Measurements from ENCODE around the gene RNF227. TPM values are rescaled to one million over a fixed set of nuclear protein-coding genes. Genes with fewer than 3 reads are reported as not detected.

RNF227 gene
- total RNA-seq, 2 experiments from 2014 or later, result 3.8 to 4.7 TPM

DNA sequence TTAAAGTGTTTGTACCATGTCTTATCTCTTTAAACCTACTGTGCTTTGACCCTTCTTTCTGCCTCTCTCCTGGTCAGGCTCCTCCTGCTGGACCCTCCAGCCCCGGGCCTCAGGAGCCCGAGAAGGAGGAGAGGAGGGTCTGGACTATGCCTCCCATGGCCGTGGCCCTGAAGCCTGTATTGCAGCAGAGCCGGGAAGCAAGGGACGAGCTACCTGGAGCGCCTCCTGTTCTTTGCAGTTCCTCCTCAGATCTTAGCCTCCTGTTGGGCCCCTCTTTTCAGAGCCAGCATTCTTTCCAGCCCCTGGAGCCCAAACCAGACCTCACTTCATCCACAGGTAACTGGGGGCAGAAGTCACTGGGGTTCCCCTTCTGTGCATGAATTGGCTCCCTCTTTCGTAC is 29.6 kb upstream of the RNF227 start:
- DNase-seq (ENCODE audit: low spot score), result no peak
- H3K4me2 ChIP-seq (ENCODE audit: low read length), result no peak overlapping the region
- intact Hi-C loops (cut with micrococcal nuclease; ENCODE audit: unreplicated experiment), result no loop called here
- TF ChIP-seq EZH2phosphoT487 (IDR thresholded peaks at IDR 0.05; ENCODE audit: borderline replicate concordance, low read depth, low read length), result no peak
- TF ChIP-seq, protein P1, sequence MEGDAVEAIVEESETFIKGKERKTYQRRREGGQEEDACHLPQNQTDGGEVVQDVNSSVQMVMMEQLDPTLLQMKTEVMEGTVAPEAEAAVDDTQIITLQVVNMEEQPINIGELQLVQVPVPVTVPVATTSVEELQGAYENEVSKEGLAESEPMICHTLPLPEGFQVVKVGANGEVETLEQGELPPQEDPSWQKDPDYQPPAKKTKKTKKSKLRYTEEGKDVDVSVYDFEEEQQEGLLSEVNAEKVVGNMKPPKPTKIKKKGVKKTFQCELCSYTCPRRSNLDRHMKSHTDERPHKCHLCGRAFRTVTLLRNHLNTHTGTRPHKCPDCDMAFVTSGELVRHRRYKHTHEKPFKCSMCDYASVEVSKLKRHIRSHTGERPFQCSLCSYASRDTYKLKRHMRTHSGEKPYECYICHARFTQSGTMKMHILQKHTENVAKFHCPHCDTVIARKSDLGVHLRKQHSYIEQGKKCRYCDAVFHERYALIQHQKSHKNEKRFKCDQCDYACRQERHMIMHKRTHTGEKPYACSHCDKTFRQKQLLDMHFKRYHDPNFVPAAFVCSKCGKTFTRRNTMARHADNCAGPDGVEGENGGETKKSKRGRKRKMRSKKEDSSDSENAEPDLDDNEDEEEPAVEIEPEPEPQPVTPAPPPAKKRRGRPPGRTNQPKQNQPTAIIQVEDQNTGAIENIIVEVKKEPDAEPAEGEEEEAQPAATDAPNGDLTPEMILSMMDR (conservative IDR thresholded peaks at IDR 0.05; ENCODE audit: low read length), result no peak
- no peaks in the 10 kb centered on the region for H3K4me1 ChIP-seq (ENCODE audit: insufficient read depth, low read length, poor library complexity, severe bottlenecking)
- H3K27ac ChIP-seq (ENCODE audit: low read depth, low read length, poor library complexity, severe bottlenecking), result no peak overlapping the region
- POLR2A ChIA-PET, result no interaction called here
- H3K79me2 ChIP-seq (ENCODE audit: insufficient read depth, low read depth, low read length), result no peaks in the 10 kb centered on the region
- no peak overlapping the region for H3K4me3 ChIP-seq (ENCODE audit: low read depth, low read length, poor library complexity, severe bottlenecking)
- CTCF ChIA-PET (ENCODE audit: unreplicated experiment), result no interaction called here
- peaks cover 91% of the 10 kb centered on the region for H3K36me3 ChIP-seq (ENCODE audit: insufficient read depth, low read length)
- no peaks in the 10 kb centered on the region for H4K20me1 ChIP-seq (ENCODE audit: insufficient read depth, low read length)
- H2AFZ ChIP-seq (ENCODE audit: low read length), result no peak overlapping the region
- H3K9me2 ChIP-seq (ENCODE audit: insufficient read depth, low read length), result no peaks in the 10 kb centered on the region
- BruUV-seq (replicated peaks), result no TSS peak
- no peaks in the 10 kb centered on the region for H3K9me3 ChIP-seq (ENCODE audit: low read length)

DNA sequence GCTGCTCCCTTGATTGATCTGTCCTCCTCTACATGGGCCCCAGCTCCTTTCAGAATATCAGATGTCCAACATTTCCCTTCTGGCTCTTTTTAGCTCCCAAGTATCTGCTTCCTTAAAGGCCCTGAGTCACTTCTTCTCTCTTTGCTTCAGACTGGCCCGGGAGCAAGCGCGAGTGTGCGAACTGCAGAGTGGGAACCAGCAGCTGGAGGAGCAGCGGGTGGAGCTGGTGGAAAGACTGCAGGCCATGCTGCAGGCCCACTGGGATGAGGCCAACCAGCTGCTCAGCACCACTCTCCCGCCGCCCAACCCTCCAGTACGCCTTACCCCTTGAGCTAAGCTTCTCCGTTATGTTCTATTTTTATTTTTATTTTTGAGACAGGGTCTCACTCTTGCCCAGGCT is 28.2 kb upstream of the RNF227 start:
- H3K9me2 ChIP-seq (ENCODE audit: insufficient read depth, low read length), result no peaks in the 10 kb centered on the region
- TF ChIP-seq, protein P1 (conservative IDR thresholded peaks at IDR 0.05; ENCODE audit: low read length), result no peak
- TF ChIP-seq EZH2phosphoT487 (IDR thresholded peaks at IDR 0.05; ENCODE audit: borderline replicate concordance, low read depth, low read length), result no peak
- H3K4me3 ChIP-seq (ENCODE audit: low read depth, low read length, poor library complexity, severe bottlenecking), result no peak overlapping the region
- DNase-seq (ENCODE audit: low spot score), result no peak
- POLR2A ChIA-PET, result no interaction called here
- H4K20me1 ChIP-seq (ENCODE audit: insufficient read depth, low read length), result no peaks in the 10 kb centered on the region
- H3K36me3 ChIP-seq (ENCODE audit: insufficient read depth, low read length), result peaks cover 91% of the 10 kb centered on the region
- intact Hi-C loops (cut with micrococcal nuclease; ENCODE audit: unreplicated experiment), result no loop called here
- no peak overlapping the region for H3K4me2 ChIP-seq (ENCODE audit: low read length)
- H3K4me1 ChIP-seq (ENCODE audit: insufficient read depth, low read length, poor library complexity, severe bottlenecking), result no peaks in the 10 kb centered on the region
- H2AFZ ChIP-seq (ENCODE audit: low read length), result no peak overlapping the region
- BruUV-seq (replicated peaks), result no TSS peak
- H3K9me3 ChIP-seq (ENCODE audit: low read length), result no peaks in the 10 kb centered on the region
- CTCF ChIA-PET (ENCODE audit: unreplicated experiment), result no interaction called here
- no peak overlapping the region for H3K27ac ChIP-seq (ENCODE audit: low read depth, low read length, poor library complexity, severe bottlenecking)
- no peaks in the 10 kb centered on the region for H3K79me2 ChIP-seq (ENCODE audit: insufficient read depth, low read depth, low read length)

DNA sequence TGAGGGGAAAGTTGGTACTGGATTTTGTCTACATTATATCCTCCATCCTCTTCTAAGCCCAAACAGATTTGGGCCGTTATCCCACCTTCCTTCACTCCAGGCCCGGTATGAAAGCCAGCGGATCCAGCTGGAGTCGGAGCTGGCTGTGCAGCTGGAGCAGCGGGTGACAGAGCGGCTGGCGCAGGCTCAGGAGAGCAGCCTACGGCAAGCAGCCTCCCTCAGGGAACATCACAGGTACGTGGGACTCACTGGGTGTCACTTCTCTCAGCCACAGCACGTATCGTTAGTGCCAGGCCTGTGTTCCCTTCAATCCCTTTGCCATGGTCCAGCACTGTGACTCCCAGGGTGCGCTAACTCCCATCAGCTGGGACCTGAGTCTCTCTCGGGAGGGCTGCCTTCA is 27.2 kb upstream of the RNF227 start:
- POLR2A ChIA-PET, result no interaction called here
- H3K36me3 ChIP-seq (ENCODE audit: insufficient read depth, low read length), result peaks cover 91% of the 10 kb centered on the region

More for the DNA sequence above, 27.2 kb upstream of the RNF227 start:
- Histone ChIP-seq H4K20me1 (ENCODE audit: insufficient read depth, low read length) (no peaks in the 10 kb centered on the region), H2AFZ (ENCODE audit: low read length) (no peak overlapping the region), H3K9me3 (ENCODE audit: low read length) (no peaks in the 10 kb centered on the region), H3K4me1 (ENCODE audit: insufficient read depth, low read length, poor library complexity, severe bottlenecking) (no peaks in the 10 kb centered on the region), H3K9me2 (ENCODE audit: insufficient read depth, low read length) (no peaks in the 10 kb centered on the region), H3K79me2 (ENCODE audit: insufficient read depth, low read depth, low read length) (no peaks in the 10 kb centered on the region), H3K4me2 (ENCODE audit: low read length) (no peak overlapping the region), H3K27ac (ENCODE audit: low read depth, low read length, poor library complexity, severe bottlenecking) (no peak overlapping the region), H3K4me3 (ENCODE audit: low read depth, low read length, poor library complexity, severe bottlenecking) (no peak overlapping the region)
- no TSS peak for BruUV-seq (replicated peaks)
- CTCF ChIA-PET (ENCODE audit: unreplicated experiment), result no interaction called here
- DNase-seq (ENCODE audit: low spot score), result no peak
- intact Hi-C loops (cut with micrococcal nuclease; ENCODE audit: unreplicated experiment), result no loop called here
- TF ChIP-seq, protein P1 (conservative IDR thresholded peaks at IDR 0.05; ENCODE audit: low read length), result no peak
- TF ChIP-seq EZH2phosphoT487 (IDR thresholded peaks at IDR 0.05; ENCODE audit: borderline replicate concordance, low read depth, low read length), result no peak

Measured in OCI-LY7 (cell line).